HUDEP-2 (cell line): ENCODE measurements around the gene INTS11.
A peak's percentile ranks its signal among the peaks of the same experiment; 100 is the strongest.
"Not testable (repeated sequence)": the region's sequence is repeated elsewhere in the genome, so short reads cannot be mapped to it uniquely, and the experiment has no call there.

Source experiments
- DNase-seq, 76 experiments: peaks; one replicate each; lab custom pipeline; 2025; ENCODE audit not compliant: unreplicated experiment in 76 of 76; lab: John Stamatoyannopoulos, UW

The INTS11 gene

GRCh38 chr1:1324524-1325287 is at the start of gene INTS11, which contains the start of gene CPTP:
Gene INTS11, minus strand, starts transcription at chr1:1324660. Its CDS starts 52 bp downstream, at chr1:1324608.
Gene CPTP, plus strand, starts transcription at chr1:1324802. Its CDS starts 2,109 bp downstream, at chr1:1326911.
- DNase-seq, result peak in 74 of 76 experiments; percentile 31 to 94 (median 86)

- no peak for DNase-seq
These were observed 49.5 kb upstream of the INTS11 start for GRCh38 chr1:1373815-1374588.

GRCh38 chr1:1373051-1373814 is 48.8 kb upstream of the INTS11 start:
- DNase-seq, result no peak

- DNase-seq, result peak in 52 of 76 experiments; percentile 3 to 79 (median 46)
These were observed 47.6 kb upstream of the INTS11 start for GRCh38 chr1:1371746-1372711.

GRCh38 chr1:1371364-1371745 is 46.9 kb upstream of the INTS11 start:
- peak in 34 of 76 experiments; percentile 9 to 69 (median 34) for DNase-seq

- DNase-seq, result no peak
These were observed 46.4 kb upstream of the INTS11 start for GRCh38 chr1:1370771-1371300.

GRCh38 chr1:1370094-1370493 is 45.6 kb upstream of the INTS11 start:
- DNase-seq, result not testable (repeated sequence)

- DNase-seq, result no peak
These were observed 42.9 kb upstream of the INTS11 start for GRCh38 chr1:1367315-1367714.

GRCh38 chr1:1366699-1367066 is 42.2 kb upstream of the INTS11 start:
- DNase-seq, result no peak

GRCh38 chr1:1365875-1366698 is 41.6 kb upstream of the INTS11 start:
- DNase-seq, result no peak

- DNase-seq, result no peak
These were observed 39.8 kb upstream of the INTS11 start for GRCh38 chr1:1364266-1364665.

- DNase-seq, result no peak
These were observed 37.5 kb upstream of the INTS11 start for GRCh38 chr1:1361982-1362423.

- no peak for DNase-seq
These were observed 36.9 kb upstream of the INTS11 start for GRCh38 chr1:1361233-1361981.

GRCh38 chr1:1360506-1361169 is 36.2 kb upstream of the INTS11 start:
- no peak for DNase-seq

GRCh38 chr1:1359664-1360468 is 35.4 kb upstream of the INTS11 start:
- no peak for DNase-seq

- no peak for DNase-seq
These were observed 34.8 kb upstream of the INTS11 start for GRCh38 chr1:1359308-1359663.
